ENCODE data around the gene PTPRE.

PTPRE gene

DNA sequence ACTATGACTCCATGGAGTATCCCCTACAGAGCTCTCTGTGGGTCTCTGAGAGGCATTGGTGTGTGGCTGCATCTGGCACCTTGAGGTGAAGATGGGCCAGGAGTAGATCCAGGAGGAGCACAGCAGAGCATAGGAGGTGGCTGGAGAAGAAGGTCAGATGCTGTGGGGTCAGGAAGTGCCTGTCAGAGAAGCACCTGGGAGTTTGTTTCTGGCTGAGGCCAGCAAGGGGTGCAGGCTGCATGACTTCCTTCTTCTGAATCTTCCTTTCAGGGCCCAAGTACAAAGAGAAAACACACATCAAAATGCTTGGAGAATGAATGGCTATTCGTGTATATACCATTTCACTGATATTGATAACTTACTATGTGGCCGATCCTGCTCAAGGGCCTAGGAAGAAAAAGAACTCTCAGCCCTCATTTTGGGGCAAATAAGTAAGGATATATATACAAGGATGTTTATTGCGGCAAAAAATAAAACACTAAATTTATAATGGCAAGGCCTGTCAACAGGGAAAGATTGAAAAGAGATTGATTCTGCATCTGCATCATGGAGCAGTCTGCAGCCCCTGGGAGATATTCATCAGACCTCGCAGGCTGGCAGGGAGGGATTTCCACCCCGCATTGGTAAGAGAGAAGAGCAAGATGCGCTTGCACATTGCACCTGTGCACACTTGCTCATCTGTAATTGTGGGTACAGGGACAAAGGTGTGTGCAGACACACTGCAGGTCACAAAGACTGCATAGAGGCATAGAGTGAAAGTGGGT is 39.2 kb downstream of the PTPRE start:
- Histone ChIP-seq H3K27ac (ENCODE audit: low read depth in 2 of 2, low read length in 2 of 2) (peak overlapping the region in 1 of 2 donors; percentile 9), H3K9ac (ENCODE audit: low read depth in 1 of 2, low read length in 2 of 2) (no peak overlapping the region), H3K36me3 (ENCODE audit: control insufficient read depth in 2 of 2, insufficient read depth in 2 of 2, low read length in 2 of 2) (no peaks in the 10 kb centered on the region), H3K4me1 (ENCODE audit: control insufficient read depth in 2 of 2, insufficient read depth in 2 of 2, low read length in 2 of 2) (peaks cover 3 to 8% of the 10 kb centered on the region in 2 donors), H3K4me3 (ENCODE audit: low read length in 2 of 2) (no peak overlapping the region), H3K9me3 (ENCODE audit: control insufficient read depth in 2 of 2, low read length in 2 of 2) (no peaks in the 10 kb centered on the region), H3K27me3 (ENCODE audit: control insufficient read depth in 2 of 2, insufficient read depth in 2 of 2, low read length in 2 of 2) (no peaks in the 10 kb centered on the region)

DNA sequence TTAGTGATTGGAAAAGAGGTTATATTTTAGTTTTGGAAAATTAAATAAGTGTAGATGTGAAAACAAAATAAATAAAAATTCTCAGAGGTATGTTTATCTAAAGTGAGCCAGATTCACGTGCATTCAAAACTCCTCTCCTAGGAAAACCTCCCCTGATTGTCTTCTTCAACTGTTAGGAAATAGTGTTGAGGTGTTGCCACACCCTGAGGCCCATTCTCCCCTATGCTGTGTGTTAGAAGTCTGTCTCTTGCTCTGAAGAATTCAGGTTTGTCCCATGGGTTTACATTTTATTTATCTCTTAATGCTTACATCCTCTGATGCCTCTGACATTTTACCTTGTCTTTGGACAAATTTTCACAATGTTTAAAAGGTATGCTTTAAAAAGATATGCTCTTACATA is 40.3 kb downstream of the PTPRE start:
- no peak overlapping the region for H3K27ac ChIP-seq (ENCODE audit: low read depth in 2 of 2, low read length in 2 of 2)

DNA sequence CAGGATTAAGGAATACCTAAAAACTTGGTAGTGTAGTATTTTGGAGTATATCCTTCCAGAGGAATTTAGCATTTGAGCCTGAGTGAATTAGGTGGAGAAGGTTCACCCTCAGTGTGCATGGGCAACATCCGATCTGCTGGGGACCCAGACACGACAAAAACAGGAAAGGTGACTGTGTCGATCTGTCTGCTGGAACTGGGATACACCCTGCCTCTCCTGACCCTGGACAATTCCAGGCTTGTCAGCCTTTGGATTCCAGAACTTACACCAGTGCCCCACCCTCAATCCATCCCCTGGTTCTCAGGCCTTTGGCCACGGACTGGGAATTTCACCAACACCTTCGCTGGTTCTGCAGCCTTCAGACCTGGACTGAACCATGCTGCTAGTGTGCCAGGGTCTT is 41.9 kb downstream of the PTPRE start:
- H3K27me3 ChIP-seq (ENCODE audit: control insufficient read depth in 2 of 2, insufficient read depth in 2 of 2, low read length in 2 of 2) = no peaks in the 10 kb centered on the region
- H3K4me3 ChIP-seq (ENCODE audit: low read length in 2 of 2) = no peak overlapping the region
- H3K27ac ChIP-seq (ENCODE audit: low read depth in 2 of 2, low read length in 2 of 2) = no peak overlapping the region
- H3K9ac ChIP-seq (ENCODE audit: low read depth in 1 of 2, low read length in 2 of 2) = no peak overlapping the region
- no peaks in the 10 kb centered on the region for H3K9me3 ChIP-seq (ENCODE audit: control insufficient read depth in 2 of 2, low read length in 2 of 2)
- H3K4me1 ChIP-seq (ENCODE audit: control insufficient read depth in 2 of 2, insufficient read depth in 2 of 2, low read length in 2 of 2) = peaks cover 5 to 8% of the 10 kb centered on the region in 2 donors
- H3K36me3 ChIP-seq (ENCODE audit: control insufficient read depth in 2 of 2, insufficient read depth in 2 of 2, low read length in 2 of 2) = no peaks in the 10 kb centered on the region

More for the DNA sequence above, 40.3 kb downstream of the PTPRE start:
- H3K9me3 ChIP-seq (ENCODE audit: control insufficient read depth in 2 of 2, low read length in 2 of 2) = no peaks in the 10 kb centered on the region
- H3K27me3 ChIP-seq (ENCODE audit: control insufficient read depth in 2 of 2, insufficient read depth in 2 of 2, low read length in 2 of 2) = no peaks in the 10 kb centered on the region
- H3K36me3 ChIP-seq (ENCODE audit: control insufficient read depth in 2 of 2, insufficient read depth in 2 of 2, low read length in 2 of 2) = no peaks in the 10 kb centered on the region
- no peak overlapping the region for H3K9ac ChIP-seq (ENCODE audit: low read depth in 1 of 2, low read length in 2 of 2)
- H3K4me1 ChIP-seq (ENCODE audit: control insufficient read depth in 2 of 2, insufficient read depth in 2 of 2, low read length in 2 of 2) = peaks cover 3 to 8% of the 10 kb centered on the region in 2 donors
- no peak overlapping the region for H3K4me3 ChIP-seq (ENCODE audit: low read length in 2 of 2)

DNA sequence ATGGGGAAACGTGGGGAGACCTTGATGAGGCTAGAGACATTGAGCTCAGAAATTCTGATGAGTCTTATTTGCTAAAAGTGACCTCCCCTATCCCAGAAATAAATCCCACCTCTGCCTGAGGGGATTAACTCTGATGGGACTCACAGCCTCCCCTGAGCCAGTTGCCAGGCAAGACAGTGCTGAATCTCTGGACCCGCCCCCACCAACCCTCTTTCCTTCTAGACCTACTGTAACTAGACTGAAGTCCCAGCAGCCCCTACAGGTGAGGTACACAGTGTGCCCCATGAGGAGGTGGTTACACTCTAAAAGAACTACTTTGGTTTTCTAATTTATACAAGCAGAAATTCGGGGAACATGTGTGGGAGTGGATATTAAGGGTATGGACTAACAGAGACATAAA is 42.9 kb downstream of the PTPRE start:
- Histone ChIP-seq H3K4me3 (ENCODE audit: low read length in 2 of 2) (no peak overlapping the region), H3K36me3 (ENCODE audit: control insufficient read depth in 2 of 2, insufficient read depth in 2 of 2, low read length in 2 of 2) (no peaks in the 10 kb centered on the region), H3K27ac (ENCODE audit: low read depth in 2 of 2, low read length in 2 of 2) (no peak overlapping the region), H3K4me1 (ENCODE audit: control insufficient read depth in 2 of 2, insufficient read depth in 2 of 2, low read length in 2 of 2) (peaks cover 5 to 8% of the 10 kb centered on the region in 2 donors), H3K9me3 (ENCODE audit: control insufficient read depth in 2 of 2, low read length in 2 of 2) (no peaks in the 10 kb centered on the region), H3K9ac (ENCODE audit: low read depth in 1 of 2, low read length in 2 of 2) (no peak overlapping the region), H3K27me3 (ENCODE audit: control insufficient read depth in 2 of 2, insufficient read depth in 2 of 2, low read length in 2 of 2) (no peaks in the 10 kb centered on the region)

DNA sequence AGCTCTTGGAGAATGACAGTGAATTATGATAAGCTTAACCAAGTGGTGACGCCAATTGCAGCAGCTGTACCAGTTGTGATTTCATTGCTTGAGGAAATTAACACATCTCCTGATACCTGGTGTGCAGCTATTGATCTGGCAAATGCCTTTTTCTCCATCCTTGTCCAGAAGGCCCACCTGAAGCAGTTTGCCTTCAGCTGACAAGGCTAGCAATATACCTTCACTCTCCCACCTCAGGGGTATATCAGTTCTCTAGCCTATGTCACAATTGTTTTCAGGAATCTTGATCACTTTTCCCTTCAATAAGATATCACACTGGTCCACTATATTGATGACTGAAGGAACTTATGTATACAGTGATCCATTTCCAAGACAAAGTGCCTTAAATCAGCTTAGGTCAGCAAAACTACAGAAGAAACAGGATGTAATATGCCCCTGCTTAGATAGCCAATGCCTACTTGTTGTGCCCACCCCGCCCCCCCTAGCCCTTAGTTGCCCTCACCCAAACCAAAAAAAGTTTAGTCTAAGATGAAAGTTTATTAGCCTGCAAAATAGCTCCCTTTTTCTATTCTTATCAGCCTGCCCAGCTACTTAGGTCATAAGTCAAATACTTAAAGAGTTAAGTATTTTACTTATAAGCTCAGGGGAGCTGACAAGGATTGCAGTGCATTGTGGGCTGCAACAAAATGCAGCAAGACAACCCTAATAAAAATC is 45.1 kb downstream of the PTPRE start:
- Histone ChIP-seq H3K27me3 (ENCODE audit: control insufficient read depth in 2 of 2, insufficient read depth in 2 of 2, low read length in 2 of 2) (no peaks in the 10 kb centered on the region), H3K9me3 (ENCODE audit: control insufficient read depth in 2 of 2, low read length in 2 of 2) (no peaks in the 10 kb centered on the region), H3K4me3 (ENCODE audit: low read length in 2 of 2) (no peak overlapping the region), H3K4me1 (ENCODE audit: control insufficient read depth in 2 of 2, insufficient read depth in 2 of 2, low read length in 2 of 2) (peaks cover 0 to 5% of the 10 kb centered on the region in 2 donors), H3K36me3 (ENCODE audit: control insufficient read depth in 2 of 2, insufficient read depth in 2 of 2, low read length in 2 of 2) (no peaks in the 10 kb centered on the region), H3K27ac (ENCODE audit: low read depth in 2 of 2, low read length in 2 of 2) (no peak overlapping the region), H3K9ac (ENCODE audit: low read depth in 1 of 2, low read length in 2 of 2) (no peak overlapping the region)

DNA sequence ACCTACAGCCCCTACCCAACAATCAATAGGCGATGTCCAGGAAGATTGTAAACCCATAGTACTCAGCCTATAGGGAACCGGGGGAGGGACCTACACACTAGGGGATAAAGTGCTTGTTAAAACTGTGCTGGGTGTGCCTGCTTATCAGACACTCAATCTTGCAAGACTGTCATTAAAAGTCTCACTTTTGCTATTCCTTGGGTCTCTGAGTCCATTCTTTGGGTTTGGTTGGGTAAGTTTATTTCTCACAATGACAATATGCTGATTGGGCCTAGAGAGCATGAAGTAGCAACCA is 45.6 kb downstream of the PTPRE start:
- Histone ChIP-seq H3K36me3 (ENCODE audit: control insufficient read depth in 2 of 2, insufficient read depth in 2 of 2, low read length in 2 of 2) (no peaks in the 10 kb centered on the region), H3K27me3 (ENCODE audit: control insufficient read depth in 2 of 2, insufficient read depth in 2 of 2, low read length in 2 of 2) (no peaks in the 10 kb centered on the region), H3K4me1 (ENCODE audit: control insufficient read depth in 2 of 2, insufficient read depth in 2 of 2, low read length in 2 of 2) (peaks cover 0 to 5% of the 10 kb centered on the region in 2 donors), H3K9ac (ENCODE audit: low read depth in 1 of 2, low read length in 2 of 2) (no peak overlapping the region), H3K4me3 (ENCODE audit: low read length in 2 of 2) (no peak overlapping the region), H3K27ac (ENCODE audit: low read depth in 2 of 2, low read length in 2 of 2) (no peak overlapping the region), H3K9me3 (ENCODE audit: control insufficient read depth in 2 of 2, low read length in 2 of 2) (no peaks in the 10 kb centered on the region)

DNA sequence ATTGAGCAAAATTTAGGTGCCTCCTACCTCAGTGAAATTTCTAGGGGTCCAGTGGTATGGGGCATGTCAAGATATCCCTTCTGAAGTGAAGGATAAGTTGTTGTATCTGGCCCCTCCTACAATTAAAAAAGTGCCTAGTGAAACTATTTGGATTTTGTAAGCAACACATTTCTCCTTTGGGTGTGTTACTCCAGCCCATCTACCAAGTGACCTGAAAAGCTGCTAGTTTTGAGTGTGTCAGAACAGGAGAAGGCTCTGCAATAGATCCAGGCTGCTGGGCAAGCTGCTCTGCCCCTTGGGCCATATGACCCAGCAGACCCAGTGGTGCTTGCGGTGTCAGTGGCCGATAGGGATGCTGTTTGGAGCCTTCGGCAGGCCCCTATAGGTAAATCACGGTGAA is 46.0 kb downstream of the PTPRE start:
- Histone ChIP-seq H3K27me3 (ENCODE audit: control insufficient read depth in 2 of 2, insufficient read depth in 2 of 2, low read length in 2 of 2) (no peaks in the 10 kb centered on the region), H3K9ac (ENCODE audit: low read depth in 1 of 2, low read length in 2 of 2) (no peak overlapping the region), H3K27ac (ENCODE audit: low read depth in 2 of 2, low read length in 2 of 2) (no peak overlapping the region), H3K9me3 (ENCODE audit: control insufficient read depth in 2 of 2, low read length in 2 of 2) (no peaks in the 10 kb centered on the region), H3K4me1 (ENCODE audit: control insufficient read depth in 2 of 2, insufficient read depth in 2 of 2, low read length in 2 of 2) (peaks cover 0 to 5% of the 10 kb centered on the region in 2 donors), H3K36me3 (ENCODE audit: control insufficient read depth in 2 of 2, insufficient read depth in 2 of 2, low read length in 2 of 2) (no peaks in the 10 kb centered on the region), H3K4me3 (ENCODE audit: low read length in 2 of 2) (no peak overlapping the region)

DNA sequence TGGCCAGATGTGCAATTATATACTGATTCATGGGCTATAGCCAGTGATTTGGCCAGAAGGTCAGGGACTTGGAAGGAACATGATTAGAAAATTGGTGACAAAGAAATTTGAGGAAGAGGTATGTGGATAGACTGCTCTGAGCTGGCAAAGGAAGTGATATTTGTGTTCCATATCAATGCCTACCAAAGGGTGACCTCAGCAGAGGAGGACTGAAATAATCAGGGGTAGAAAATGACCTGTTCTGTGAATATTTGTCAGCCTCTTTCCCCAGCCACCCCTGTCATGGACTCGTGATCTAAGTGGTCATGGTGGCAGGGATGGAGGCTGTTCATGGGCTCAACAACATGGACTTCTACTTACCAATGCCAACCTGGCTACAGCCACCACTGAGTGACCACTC is 47.0 kb downstream of the PTPRE start:
- no peaks in the 10 kb centered on the region for H3K27me3 ChIP-seq (ENCODE audit: control insufficient read depth in 2 of 2, insufficient read depth in 2 of 2, low read length in 2 of 2)
- H3K36me3 ChIP-seq (ENCODE audit: control insufficient read depth in 2 of 2, insufficient read depth in 2 of 2, low read length in 2 of 2) = no peaks in the 10 kb centered on the region
- H3K9me3 ChIP-seq (ENCODE audit: control insufficient read depth in 2 of 2, low read length in 2 of 2) = no peaks in the 10 kb centered on the region
- no peak overlapping the region for H3K27ac ChIP-seq (ENCODE audit: low read depth in 2 of 2, low read length in 2 of 2)
- no peak overlapping the region for H3K4me3 ChIP-seq (ENCODE audit: low read length in 2 of 2)
- no peak overlapping the region for H3K9ac ChIP-seq (ENCODE audit: low read depth in 1 of 2, low read length in 2 of 2)
- H3K4me1 ChIP-seq (ENCODE audit: control insufficient read depth in 2 of 2, insufficient read depth in 2 of 2, low read length in 2 of 2) = peaks cover 0 to 5% of the 10 kb centered on the region in 2 donors

DNA sequence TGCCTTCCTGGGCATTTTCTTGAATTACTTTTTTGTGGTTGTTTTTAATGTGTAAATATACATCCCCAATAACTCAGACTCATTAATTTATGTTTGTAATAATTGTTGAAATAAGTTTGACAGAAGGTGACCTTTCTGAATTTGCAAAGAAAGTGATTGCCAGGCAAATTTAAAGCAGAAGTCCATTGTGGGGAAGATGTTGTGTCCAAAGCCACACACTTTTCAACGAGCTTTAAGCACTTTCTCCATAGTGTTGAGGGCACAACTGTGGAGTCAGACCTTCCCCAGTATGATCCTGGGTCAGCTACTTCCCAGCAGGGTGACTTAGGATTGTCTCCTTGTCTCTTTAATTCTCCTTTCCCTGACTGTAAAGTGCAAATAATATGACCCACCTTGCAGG is 52.5 kb downstream of the PTPRE start:
- H3K27ac ChIP-seq (ENCODE audit: low read depth in 2 of 2, low read length in 2 of 2) = no peak overlapping the region
- no peak overlapping the region for H3K4me3 ChIP-seq (ENCODE audit: low read length in 2 of 2)
- no peaks in the 10 kb centered on the region for H3K27me3 ChIP-seq (ENCODE audit: control insufficient read depth in 2 of 2, insufficient read depth in 2 of 2, low read length in 2 of 2)
- no peaks in the 10 kb centered on the region for H3K36me3 ChIP-seq (ENCODE audit: control insufficient read depth in 2 of 2, insufficient read depth in 2 of 2, low read length in 2 of 2)
- H3K9me3 ChIP-seq (ENCODE audit: control insufficient read depth in 2 of 2, low read length in 2 of 2) = no peaks in the 10 kb centered on the region
- H3K9ac ChIP-seq (ENCODE audit: low read depth in 1 of 2, low read length in 2 of 2) = no peak overlapping the region
- no peaks in the 10 kb centered on the region for H3K4me1 ChIP-seq (ENCODE audit: control insufficient read depth in 2 of 2, insufficient read depth in 2 of 2, low read length in 2 of 2)

DNA sequence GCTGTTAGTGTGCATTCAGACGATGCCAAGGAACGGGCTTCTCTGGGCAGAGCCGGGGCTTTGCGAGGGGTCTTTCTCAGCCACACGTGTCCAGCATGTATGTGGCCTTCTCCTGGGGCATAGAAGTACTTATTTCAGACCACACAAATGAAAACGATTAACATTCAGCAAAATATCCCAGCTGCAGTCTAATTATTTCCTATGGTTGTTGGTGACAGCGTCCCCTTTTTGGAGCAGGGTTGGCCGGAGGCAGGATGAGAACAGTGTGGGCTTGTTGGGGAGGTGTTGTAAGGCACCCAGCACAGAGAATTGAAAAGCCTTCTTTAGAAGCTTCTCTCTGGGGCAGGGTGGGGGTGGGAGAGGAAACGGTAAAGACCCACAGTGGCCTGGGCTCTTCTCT is 54.2 kb downstream of the PTPRE start:
- no peak overlapping the region for H3K4me3 ChIP-seq (ENCODE audit: low read length in 2 of 2)
- no peak overlapping the region for H3K27ac ChIP-seq (ENCODE audit: low read depth in 2 of 2, low read length in 2 of 2)

More for the DNA sequence above, 54.2 kb downstream of the PTPRE start:
- H3K9me3 ChIP-seq (ENCODE audit: control insufficient read depth in 2 of 2, low read length in 2 of 2) = no peaks in the 10 kb centered on the region
- H3K27me3 ChIP-seq (ENCODE audit: control insufficient read depth in 2 of 2, insufficient read depth in 2 of 2, low read length in 2 of 2) = no peaks in the 10 kb centered on the region
- H3K9ac ChIP-seq (ENCODE audit: low read depth in 1 of 2, low read length in 2 of 2) = no peak overlapping the region
- no peaks in the 10 kb centered on the region for H3K36me3 ChIP-seq (ENCODE audit: control insufficient read depth in 2 of 2, insufficient read depth in 2 of 2, low read length in 2 of 2)
- no peaks in the 10 kb centered on the region for H3K4me1 ChIP-seq (ENCODE audit: control insufficient read depth in 2 of 2, insufficient read depth in 2 of 2, low read length in 2 of 2)
